Aorta (tissue), 5 donors: Measurements from ENCODE around the gene PHRF1. TPM values are rescaled to one million over a fixed set of nuclear protein-coding genes. Genes with fewer than 3 reads are reported as not detected.

Experiments used
- ATAC-seq: fragments of 200-7000 bp; cut with Tn5 transposase; one replicate; pipeline ENCODE4 v1.9.1; 2022; ENCODE audit warnings: moderate library complexity; ENCODE audit not compliant: low FRiP score
- DNase-seq, 2 donors: peaks; one replicate each; pipeline ENCODE4 v3.0.0-alpha.2; 2020
- H3K27ac ChIP-seq, 2 donors: one replicate each; pipeline ENCODE4 v1.5.1; 2013; ENCODE audit warnings: low read length in 2 of 2, mild to moderate bottlenecking in 2 of 2, moderate library complexity in 2 of 2, control low read depth in 1 of 2, inconsistent platforms in 1 of 2, low read depth in 1 of 2
- H3K27me3 ChIP-seq, 2 donors: one replicate each; pipeline ENCODE4 v1.6.1; 2013; ENCODE audit warnings: control low read depth in 1 of 2, low read length in 1 of 2, mild to moderate bottlenecking in 1 of 2, moderate library complexity in 1 of 2; ENCODE audit not compliant: insufficient read depth in 2 of 2, control insufficient read depth in 1 of 2
- H3K36me3 ChIP-seq, 2 donors: one replicate each; pipeline ENCODE4 v1.6.1; 2013; ENCODE audit warnings: control low read depth in 1 of 2, low read length in 1 of 2, mild to moderate bottlenecking in 1 of 2; ENCODE audit not compliant: insufficient read depth in 2 of 2, control insufficient read depth in 1 of 2
- H3K4me1 ChIP-seq, 2 donors: one replicate each; pipeline ENCODE4 v1.6.1; 2013; ENCODE audit warnings: low read length in 2 of 2, control low read depth in 1 of 2, mild to moderate bottlenecking in 1 of 2, moderate library complexity in 1 of 2; ENCODE audit not compliant: insufficient read depth in 2 of 2, control insufficient read depth in 1 of 2
- H3K4me3 ChIP-seq, 2 donors: one replicate each; pipeline ENCODE4 v1.5.1; 2013; ENCODE audit warnings: low read length in 2 of 2, control low read depth in 1 of 2, mild to moderate bottlenecking in 1 of 2
- H3K9me3 ChIP-seq: one replicate; pipeline ENCODE4 v1.6.1; 2013; ENCODE audit warnings: mild to moderate bottlenecking, low read length; ENCODE audit not compliant: control insufficient read depth
- WGBS, 2 donors: extraction: QIAGEN DNeasy Blood & Tissue Kit; methylation state at CpG; one replicate each; pipeline ENCODE4 v1.1.7; 2013; 5-methylcytosine and 5-hydroxymethylcytosine counted together
- intact Hi-C, 2 donors: fragments of 100-400 bp; cut with DNase I; formaldehyde crosslinking; loops; one replicate each; pipeline versions ENCODE4 v1.14.2 to v1.15.0; 2022
- polyA plus RNA-seq, 2 donors: library from polyadenylated mRNA; stranded (reverse); fragments of 200-250 nt; gene quantifications; one replicate each; pipeline ENCODE4 v1.2.3, GENCODE V29; 2013
- total RNA-seq, 2 donors: library from RNA; stranded (reverse); fragmentation: NEBNext Ultra II Directional; extraction: Animal tissue kit (Norgen Biotek cat#: 25700); gene quantifications; one replicate each; pipeline ENCODE4 v1.2.1, GENCODE V29; 2021
- donor health status: healthy with polysubstance abuse.
- donor health status: Bipolar disorder and iron deficiency.
- donor health status: DM: no; HTN: no; CAD: no.
- donor health status: DM: no; HTN: no; CAD: no.
- donor health status: DM: yes; HTN: yes; CAD: no.

PHRF1 gene
- total and polyA plus RNA-seq, 4 donors: 7.6 to 32.4 (median 22.4) TPM

DNA sequence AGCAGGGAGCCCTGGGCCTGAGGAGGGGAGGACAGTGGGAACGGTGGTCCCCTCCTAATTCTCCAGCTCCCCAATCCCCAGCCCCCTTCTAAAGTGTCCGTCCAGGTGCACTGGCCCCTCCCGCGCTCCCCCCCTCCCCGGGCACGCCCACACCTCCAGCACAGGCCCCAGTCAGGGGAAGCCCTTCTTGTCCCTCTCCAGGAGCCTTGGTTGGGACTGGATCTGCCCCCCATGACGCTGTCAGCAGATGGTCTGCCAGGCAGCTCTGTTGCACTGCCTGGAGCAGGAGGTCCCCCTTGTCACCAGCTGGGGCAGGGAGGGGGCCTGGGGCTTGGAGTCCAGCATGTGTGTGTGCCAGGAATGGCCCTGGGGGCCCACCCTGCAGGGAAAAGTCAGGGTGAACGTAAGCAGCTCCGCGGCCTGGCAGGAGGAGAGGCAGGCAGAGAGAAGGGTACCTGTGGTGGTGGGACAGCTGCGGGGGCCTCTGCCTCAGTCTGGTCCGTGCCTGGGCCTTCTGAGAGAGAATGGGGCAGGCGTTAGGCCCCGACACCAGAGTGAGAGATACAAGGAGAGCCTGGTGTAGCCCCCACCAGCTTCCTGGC lies 37.9 kb downstream of the PHRF1 start:
- DNase-seq (no peak), ATAC-seq (no peak)
- WGBS, 2 donors: 65 to 80% methylated on average over 13 to 14 of the region's 14 CpGs
- Histone ChIP-seq H3K27me3 (no peaks in the 10 kb centered on the region), H3K4me1 (no peaks in the 10 kb centered on the region), H3K9me3 (no peaks in the 10 kb centered on the region), H3K36me3 (peaks cover 0 to 2% of the 10 kb centered on the region in 2 donors), H3K4me3 (no peak overlapping the region), H3K27ac (peak overlapping the region in 1 of 2 donors; percentile 23)
- intact Hi-C loops: loop anchor here in 1 of 2 donors (5.0 kb wide), 1 partner anchor 37 kb away; the partner anchor contains the start of gene PHRF1

DNA sequence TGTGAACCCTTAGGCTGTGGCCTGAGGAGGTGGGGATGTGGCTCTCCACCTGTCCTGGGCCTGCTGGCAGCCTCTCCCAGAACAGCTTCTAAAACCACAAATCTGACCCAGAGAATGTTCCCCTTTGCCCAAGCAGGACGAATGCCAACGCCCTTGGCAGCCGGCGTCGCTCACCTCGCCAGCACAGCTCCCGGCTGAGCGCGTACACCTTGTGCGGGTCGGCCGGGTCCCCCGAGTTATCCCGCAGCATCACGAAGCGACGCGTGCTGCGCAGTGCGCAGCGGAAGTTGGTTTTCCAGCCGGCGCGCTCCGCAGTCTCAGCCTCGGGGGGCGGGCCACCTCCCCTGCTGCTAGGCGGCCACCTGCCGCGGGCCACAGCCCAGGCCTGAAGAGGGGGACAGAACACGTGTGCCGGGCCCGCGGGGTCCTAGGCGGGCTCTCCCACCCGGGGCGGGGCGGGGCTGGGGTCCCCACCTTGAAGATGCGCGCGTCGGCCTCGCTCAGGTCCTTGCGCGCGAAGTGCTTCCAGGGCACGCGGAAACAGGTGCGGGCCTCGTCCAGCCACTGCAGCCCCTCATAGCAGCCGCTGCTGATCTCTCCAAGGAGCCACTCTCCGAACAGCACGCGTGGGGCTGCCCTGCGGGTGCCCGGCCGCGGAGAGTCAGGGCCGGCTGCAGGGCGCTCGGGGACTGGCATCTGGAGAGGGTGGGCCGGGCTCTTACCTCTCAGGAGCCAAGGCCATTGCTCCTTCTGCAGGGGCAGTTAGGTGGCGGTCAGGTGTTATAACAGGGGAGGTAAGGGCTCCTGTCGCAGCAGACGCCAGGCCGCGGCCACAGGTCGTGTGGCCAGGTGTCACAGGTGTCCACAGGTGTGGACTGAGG lies 38.6 kb downstream of the PHRF1 start:
- no peaks in the 10 kb centered on the region for H3K9me3 ChIP-seq
- no peaks in the 10 kb centered on the region for H3K27me3 ChIP-seq
- intact Hi-C loops: loop anchor here in 1 of 2 donors (5.0 kb wide), 1 partner anchor 38 kb away; the partner anchor contains the start of gene PHRF1
- peaks cover 0 to 2% of the 10 kb centered on the region in 2 donors for H3K36me3 ChIP-seq
- 51 to 53% methylated on average over 68 of the region's 68 CpGs for WGBS, 2 donors
- no peaks in the 10 kb centered on the region for H3K4me1 ChIP-seq
- ATAC-seq: peak; percentile 1
- DNase-seq: peak in 1 of 2 donors; percentile 54
- peak overlapping the region in 1 of 2 donors; percentile 51 for H3K27ac ChIP-seq
- H3K4me3 ChIP-seq: peak overlapping the region; percentile 48 to 83

DNA sequence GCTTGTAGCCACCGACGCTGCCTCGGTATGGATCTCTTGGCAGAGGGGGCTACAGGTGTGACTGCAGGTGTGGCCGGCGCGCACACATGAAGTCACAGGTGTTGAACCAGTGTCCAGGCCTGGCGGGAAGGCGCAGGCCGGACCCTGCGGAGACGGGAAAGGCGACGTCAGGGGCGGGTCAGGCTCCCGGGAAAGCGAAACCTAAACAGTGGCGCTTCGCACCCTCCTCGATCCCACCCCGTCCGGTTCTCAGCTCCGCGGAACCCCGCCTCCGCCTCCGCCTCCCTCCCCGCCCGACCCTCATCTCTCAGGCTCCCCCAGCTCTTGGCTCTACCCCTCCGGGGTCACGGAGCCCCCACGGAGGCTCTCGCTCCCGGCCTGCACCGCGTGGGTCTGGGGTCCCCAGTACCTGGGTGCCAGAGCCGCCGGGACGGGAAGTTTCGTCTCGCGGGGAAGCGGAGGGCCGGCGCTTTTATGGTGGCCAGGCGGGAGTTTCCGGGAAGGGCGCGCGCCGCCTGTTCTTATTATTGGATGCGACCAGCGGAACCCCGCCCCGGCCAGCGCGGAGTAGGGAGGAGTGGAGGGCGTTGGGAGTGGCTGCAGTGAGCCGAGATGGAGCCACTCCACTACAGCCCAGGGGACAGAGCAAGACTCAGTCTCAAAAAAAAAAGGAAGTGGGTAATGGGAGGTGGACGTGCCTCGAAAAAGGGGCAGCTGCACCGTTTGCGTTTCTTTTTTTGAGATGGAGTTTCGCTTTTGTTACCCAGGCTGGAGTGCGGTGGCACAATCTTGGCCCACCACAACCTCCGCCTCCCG lies 39.4 kb downstream of the PHRF1 start, which contains the start of gene IRF7:
Gene IRF7 (minus strand): TSS at position 447 of the 816 bp plus-strand sequence. CDS start 586 bp downstream, outside the sequence.
- Histone ChIP-seq H3K9me3 (no peaks in the 10 kb centered on the region), H3K36me3 (peaks cover 0 to 2% of the 10 kb centered on the region in 2 donors), H3K27me3 (no peaks in the 10 kb centered on the region), H3K4me3 (peak within 1 kb of the TSS; percentile 48 to 83), H3K4me1 (no peaks in the 10 kb centered on the region), H3K27ac (peak within 1 kb of the TSS; percentile 51 to 63)
- DNase-seq (peak; percentile 99), ATAC-seq (peak; percentile 92)
- intact Hi-C loops: no loop called here
- 5% methylated on average over 63 to 66 of the region's 66 CpGs for WGBS, 2 donors

DNA sequence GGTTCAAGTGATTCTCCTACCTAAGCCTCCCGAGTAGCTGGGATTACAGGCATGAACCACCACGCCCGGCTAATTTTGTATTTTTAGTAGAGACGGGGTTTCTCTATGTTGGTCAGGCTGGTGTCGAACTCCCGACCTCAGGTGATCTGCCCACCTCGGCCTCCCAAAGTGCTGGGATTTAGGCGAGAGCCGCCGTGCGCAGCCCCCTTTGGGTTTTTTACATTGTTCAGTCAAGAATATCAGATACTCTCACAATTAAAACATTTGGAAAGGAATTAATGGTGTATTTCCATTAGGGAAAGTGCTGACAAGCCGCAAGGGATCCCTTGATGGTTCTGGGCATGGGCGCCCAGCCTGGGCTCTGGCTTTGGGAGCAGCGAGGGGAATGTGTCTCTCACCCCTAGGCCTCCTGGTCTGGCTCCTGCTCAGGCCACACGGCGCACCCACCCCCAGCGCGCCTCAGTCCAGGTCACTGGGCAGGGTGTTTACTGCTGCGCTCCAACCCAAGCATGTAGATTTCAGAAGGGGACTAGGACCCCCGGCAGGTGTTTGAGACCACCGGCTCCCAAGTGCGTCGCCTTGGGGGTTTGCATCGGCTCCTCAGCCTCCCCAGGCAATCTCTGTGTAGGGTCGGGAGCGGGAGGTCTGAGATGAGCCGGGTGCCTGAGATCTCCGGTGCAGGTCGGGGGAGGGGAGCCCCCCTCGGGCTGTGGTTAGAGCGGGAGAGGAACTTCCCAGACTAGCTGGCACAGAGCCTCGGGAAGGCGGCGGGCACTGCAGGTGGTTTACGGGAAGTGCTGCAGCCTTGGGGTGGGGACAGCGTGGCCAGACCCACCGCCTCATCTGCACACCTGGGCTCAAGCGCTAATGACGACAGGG lies 40.3 kb downstream of the PHRF1 start:
- no peaks in the 10 kb centered on the region for H3K9me3 ChIP-seq
- H3K4me1 ChIP-seq: no peaks in the 10 kb centered on the region
- intact Hi-C loops: no loop called here
- no peaks in the 10 kb centered on the region for H3K36me3 ChIP-seq
- peak in 1 of 2 donors; percentile 72 for DNase-seq
- H3K27me3 ChIP-seq: no peaks in the 10 kb centered on the region
- 87 to 88% methylated on average over 39 of the region's 39 CpGs for WGBS, 2 donors
- no peak overlapping the region for H3K4me3 ChIP-seq
- ATAC-seq: no peak
- no peak overlapping the region for H3K27ac ChIP-seq

DNA sequence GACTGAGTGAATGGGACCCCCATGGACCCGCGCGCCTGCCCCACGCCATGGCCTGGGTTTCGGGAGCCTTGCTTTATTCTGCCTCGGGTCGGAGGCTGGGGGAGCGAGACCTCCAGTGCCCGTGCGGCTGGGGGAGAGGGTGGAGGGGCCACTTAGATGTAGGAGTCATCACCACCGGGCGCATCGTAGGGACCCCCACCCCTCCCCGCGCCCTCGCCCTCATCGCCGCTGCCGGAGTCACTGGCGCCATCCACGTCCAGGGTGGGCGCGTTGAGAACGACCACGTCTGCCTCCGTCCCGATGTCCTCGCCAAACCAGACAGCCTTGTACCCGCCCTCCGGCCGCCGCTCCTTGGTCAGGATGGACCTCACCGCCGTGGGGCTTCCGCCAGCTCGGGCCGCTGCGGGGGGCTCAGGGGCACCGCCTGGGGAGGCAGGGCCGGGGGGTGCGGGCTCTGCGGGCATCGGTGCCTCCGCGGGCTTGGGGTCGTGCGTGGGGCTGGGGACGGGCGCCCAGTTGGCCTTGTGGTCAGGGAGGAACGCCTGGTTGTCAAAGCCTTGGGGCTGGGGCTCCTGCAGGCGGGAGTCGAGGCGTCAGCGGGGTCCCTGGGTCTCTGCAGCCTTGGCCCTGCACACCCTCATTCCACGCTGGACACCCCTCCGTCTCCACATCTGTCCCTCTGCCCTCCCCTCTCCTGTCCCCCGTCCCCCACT lies 41.1 kb downstream of the PHRF1 start:
- Histone ChIP-seq H3K27me3 (no peaks in the 10 kb centered on the region), H3K4me1 (no peaks in the 10 kb centered on the region), H3K36me3 (no peaks in the 10 kb centered on the region), H3K9me3 (no peaks in the 10 kb centered on the region), H3K4me3 (no peak overlapping the region), H3K27ac (no peak overlapping the region)
- DNase-seq (peak in 1 of 2 donors; percentile 57), ATAC-seq (no peak)
- 93 to 95% methylated on average over 55 to 57 of the region's 57 CpGs for WGBS, 2 donors
- intact Hi-C loops: no loop called here

DNA sequence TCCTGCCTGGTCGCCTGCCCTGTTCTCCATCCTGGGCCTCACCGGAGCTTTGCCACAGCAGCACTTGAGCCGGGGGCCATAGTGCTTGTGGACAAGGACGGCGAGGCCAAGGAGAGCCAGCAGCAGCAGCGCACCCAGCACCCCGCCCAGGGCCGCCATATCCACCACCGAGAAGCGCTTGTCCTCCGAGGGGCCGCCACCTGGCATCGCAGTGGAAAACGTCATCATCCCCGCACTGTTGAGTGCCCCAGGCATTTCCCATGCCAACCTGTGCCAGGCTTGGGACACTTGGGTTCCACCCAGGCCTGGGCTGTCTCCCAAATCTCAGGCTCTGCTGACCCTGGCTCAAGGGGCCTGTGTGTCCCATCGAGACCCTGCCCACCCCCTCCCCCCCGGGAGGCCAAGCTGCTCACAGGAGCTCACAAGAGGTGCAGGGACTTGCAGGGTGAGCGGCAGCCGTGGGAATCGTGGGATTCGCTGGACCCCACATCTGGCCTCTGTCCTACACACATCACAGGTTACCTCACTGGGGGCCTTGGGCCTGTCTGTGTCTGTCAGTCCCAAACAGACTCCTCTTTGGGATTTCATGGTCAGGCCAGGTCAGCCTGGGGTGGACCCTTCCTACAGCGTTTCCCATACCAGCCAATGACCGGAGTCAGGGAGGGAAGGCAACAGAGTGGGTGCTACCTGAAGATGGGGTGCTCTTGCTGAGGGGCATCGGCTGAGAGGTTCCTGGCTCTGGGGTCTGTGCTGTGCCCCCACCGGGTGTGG lies 41.8 kb downstream of the PHRF1 start:
- H3K4me3 ChIP-seq: no peak overlapping the region
- ATAC-seq (no peak), DNase-seq (no peak)
- H3K4me1 ChIP-seq: no peaks in the 10 kb centered on the region
- 94% methylated on average over 25 of the region's 25 CpGs for WGBS, 2 donors
- H3K36me3 ChIP-seq: no peaks in the 10 kb centered on the region
- no peak overlapping the region for H3K27ac ChIP-seq
- H3K27me3 ChIP-seq: no peaks in the 10 kb centered on the region
- intact Hi-C loops: no loop called here
- H3K9me3 ChIP-seq: no peaks in the 10 kb centered on the region
